WTC11 (cell line): ENCODE data around the gene HIKESHI. TPM values are rescaled to one million over a fixed set of nuclear protein-coding genes. Genes with fewer than 3 reads are reported as not detected.

ENCODE experiments used
- ATAC-seq: fragments of 200-7000 bp; cut with Tn5 transposase; 2 replicates; pipeline ENCODE4 v1.10.0; 2021; ENCODE audit warnings: mild to moderate bottlenecking, moderate library complexity
- CTCF ChIA-PET: fragments of 300-600 bp; sonication (Branson Sonifier 250); formaldehyde crosslinking; loops from one replicate; lab custom pipeline; 2021; ENCODE audit warnings: antibody characterized with exemption; lab: Charles Lee
- POLR2A ChIA-PET: fragments of 350-600 bp; sonication (Branson Sonifier 250); formaldehyde crosslinking; loops from one replicate; lab custom pipeline; 2021; ENCODE audit warnings: antibody characterized with exemption; lab: Charles Lee
- DNase-seq: peaks from one replicate; pipeline ENCODE4 v3.0.0; 2021; ENCODE audit warnings: low spot score
- H3K27ac Mint-ChIP-seq: 2 replicates; pipeline ENCODE4 v1.8.0; 2021; ENCODE audit warnings: mixed read lengths
- H3K27me3 Mint-ChIP-seq: 2 replicates; pipeline ENCODE4 v1.8.0; 2021; ENCODE audit warnings: low read depth, mild to moderate bottlenecking, moderate library complexity, mixed read lengths
- H3K36me3 Mint-ChIP-seq: 2 replicates; pipeline ENCODE4 v1.8.0; 2021; ENCODE audit warnings: mixed read lengths
- H3K4me1 Mint-ChIP-seq: 2 replicates; pipeline ENCODE4 v1.8.0; 2022; ENCODE audit warnings: mixed read lengths
- H3K4me3 Mint-ChIP-seq: 2 replicates; pipeline ENCODE4 v1.8.0; 2021; ENCODE audit warnings: mild to moderate bottlenecking, moderate library complexity, mixed read lengths
- H3K9me3 Mint-ChIP-seq: 2 replicates; pipeline ENCODE4 v1.8.0; 2021; ENCODE audit warnings: mixed read lengths
- CREM ChIP-seq: sonication (generic); formaldehyde crosslinking; IDR thresholded peaks from 2 replicates; pipeline ENCODE4 v1.8.1; 2022; ENCODE audit warnings: mild to moderate bottlenecking, missing genetic modification reagents, moderate library complexity
- EMX1 ChIP-seq: fragments of 250-450 bp; sonication (Bioruptor Pico); IDR thresholded peaks from 2 replicates; pipeline ENCODE4 v1.8.0; 2021; ENCODE audit warnings: mild to moderate bottlenecking
- ESRRA ChIP-seq: sonication (generic); formaldehyde crosslinking; IDR thresholded peaks from 2 replicates; pipeline ENCODE4 v1.8.1; 2022; ENCODE audit warnings: mild to moderate bottlenecking, missing genetic modification reagents, borderline replicate concordance
- JUN ChIP-seq: sonication (generic); formaldehyde crosslinking; IDR thresholded peaks from 2 replicates; pipeline ENCODE4 v1.8.0; 2023; ENCODE audit warnings: mild to moderate bottlenecking, missing genetic modification reagents
- MXD4 ChIP-seq: fragments of 250-450 bp; sonication (Bioruptor Pico); IDR thresholded peaks from 2 replicates; pipeline ENCODE4 v1.8.0; 2021; ENCODE audit warnings: mild to moderate bottlenecking, moderate library complexity, borderline replicate concordance
- NFE2L1 ChIP-seq: sonication (generic); formaldehyde crosslinking; IDR thresholded peaks from 2 replicates; pipeline ENCODE4 v1.8.1; 2023; ENCODE audit warnings: missing genetic modification reagents
- RELA ChIP-seq: sonication (generic); formaldehyde crosslinking; IDR thresholded peaks from 2 replicates; pipeline ENCODE4 v1.8.1; 2022; ENCODE audit warnings: missing genetic modification reagents, mild to moderate bottlenecking, borderline replicate concordance
- RORB ChIP-seq: fragments of 250-450 bp; sonication (Bioruptor Pico); IDR thresholded peaks from 2 replicates; pipeline ENCODE4 v1.9.0; 2021; ENCODE audit warnings: mild to moderate bottlenecking
- SMAD4 ChIP-seq: sonication (generic); formaldehyde crosslinking; IDR thresholded peaks from 2 replicates; pipeline ENCODE4 v1.8.0; 2022; ENCODE audit warnings: mild to moderate bottlenecking, missing genetic modification reagents
- TEAD1 ChIP-seq: sonication (generic); formaldehyde crosslinking; IDR thresholded peaks from 2 replicates; pipeline ENCODE4 v1.8.0; 2022; ENCODE audit warnings: mild to moderate bottlenecking, missing genetic modification reagents
- TEAD4 ChIP-seq: sonication (generic); formaldehyde crosslinking; IDR thresholded peaks from 2 replicates; pipeline ENCODE4 v1.8.0; 2022; ENCODE audit warnings: mild to moderate bottlenecking, missing genetic modification reagents
- total RNA-seq: library from RNA; stranded (reverse); gene quantifications from 3 replicates; pipeline ENCODE4 v1.2.3, GENCODE V29; 2021
- TF ChIP-seq, protein P1 (sequence below): sonication (generic); formaldehyde crosslinking; IDR thresholded peaks from 2 replicates; pipeline ENCODE4 v1.8.1; 2023; ENCODE audit warnings: mild to moderate bottlenecking, missing genetic modification reagents, moderate library complexity
- TF ChIP-seq, protein P2 (sequence below): fragments of 200-600 bp; IDR thresholded peaks from 2 replicates; pipeline ENCODE4 v1.8.0; 2022; ENCODE audit warnings: antibody characterized with exemption
- TF ChIP-seq, protein P3 (sequence below): sonication (generic); formaldehyde crosslinking; IDR thresholded peaks from 2 replicates; pipeline ENCODE4 v1.8.0; 2023; ENCODE audit warnings: missing genetic modification reagents, mild to moderate bottlenecking, borderline replicate concordance
- TF ChIP-seq, protein P4 (sequence below): fragments of 250-450 bp; sonication (Bioruptor Pico); conservative IDR thresholded peaks from 2 replicates; pipeline ENCODE4 v1.9.0; 2021; ENCODE audit warnings: mild to moderate bottlenecking
- TF ChIP-seq, protein P5 (sequence below): sonication (generic); formaldehyde crosslinking; IDR thresholded peaks from 2 replicates; pipeline ENCODE4 v1.8.0; 2022; ENCODE audit warnings: mild to moderate bottlenecking, missing genetic modification reagents
- TF ChIP-seq, protein P6 (sequence below): sonication (generic); formaldehyde crosslinking; IDR thresholded peaks from 2 replicates; pipeline ENCODE4 v1.8.1; 2022; ENCODE audit warnings: mild to moderate bottlenecking, missing genetic modification reagents, moderate library complexity, borderline replicate concordance
- TF ChIP-seq, protein P7 (sequence below): fragments of 250-450 bp; sonication (Bioruptor Pico); IDR thresholded peaks from 2 replicates; pipeline ENCODE4 v1.8.0; 2021; ENCODE audit warnings: mild to moderate bottlenecking
- TF ChIP-seq, protein P8 (sequence below): sonication (generic); formaldehyde crosslinking; IDR thresholded peaks from 2 replicates; pipeline ENCODE4 v1.8.1; 2022; ENCODE audit warnings: mild to moderate bottlenecking, moderate library complexity, missing genetic modification reagents

The HIKESHI gene
- total RNA-seq, 1 experiment from 2014 or later = 48.3 TPM

DNA sequence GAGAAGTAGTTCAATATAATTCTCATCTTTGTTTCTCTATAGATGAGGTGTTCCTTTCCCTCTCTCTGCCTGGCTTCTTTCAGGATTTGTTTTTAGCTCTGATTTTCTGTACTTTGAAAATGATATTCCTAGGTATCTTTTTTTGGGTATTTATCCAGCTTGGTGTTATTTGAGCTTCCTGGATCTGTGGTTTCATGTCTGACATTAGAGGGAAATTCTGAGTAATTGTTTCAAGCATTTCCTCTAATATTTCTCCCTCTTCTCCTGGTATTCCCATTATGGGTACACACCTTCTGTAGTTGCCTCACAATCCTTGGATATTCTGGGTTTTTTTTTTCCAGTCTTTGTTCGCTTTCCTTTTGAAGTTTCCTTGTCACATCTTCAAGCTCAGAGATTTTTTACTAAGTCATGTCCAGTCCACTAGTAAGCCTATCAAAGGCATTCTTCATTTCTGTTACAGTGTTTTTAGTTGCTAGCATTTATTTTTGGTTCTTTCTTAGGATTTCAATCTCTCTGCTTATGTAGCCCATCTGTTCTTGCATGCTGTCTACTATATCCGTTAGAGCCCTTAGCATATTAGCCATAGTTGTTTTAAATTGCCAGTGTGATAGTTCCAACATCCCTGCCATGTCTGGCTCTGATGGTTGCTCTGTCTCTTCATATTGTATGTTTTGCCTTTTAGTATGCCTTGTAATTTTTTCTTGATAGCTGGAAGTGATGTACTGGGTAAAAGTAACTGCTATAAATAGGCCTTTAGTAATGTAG is 78.4 kb downstream of the HIKESHI start:
- Mint-ChIP-seq H3K36me3 (no peaks in the 10 kb centered on the region), H3K4me1 (no peaks in the 10 kb centered on the region), H3K27me3 (no peaks in the 10 kb centered on the region), H3K9me3 (no peaks in the 10 kb centered on the region), H3K27ac (no peak overlapping the region), H3K4me3 (no peak overlapping the region)
- no peak for ATAC-seq
- ChIA-PET POLR2A (no interaction called here), CTCF (interaction anchor here (0.7 kb wide), 1 partner anchor 39 kb away, joined by 3 read pairs; no protein-coding TSS in a partner anchor)
- TF ChIP-seq EMX1 (no peak), TEAD4 (CRISPR knock-in tag) (no peak), CREM (CRISPR knock-in tag) (no peak), NFE2L1 (CRISPR knock-in tag) (no peak), TEAD1 (CRISPR knock-in tag) (no peak), ESRRA (CRISPR knock-in tag) (no peak), SMAD4 (no peak), JUN (no peak), RELA (no peak), MXD4 (CRISPR knock-in tag) (no peak), RORB (CRISPR knock-in tag) (no peak)
- TF ChIP-seq, protein P1, sequence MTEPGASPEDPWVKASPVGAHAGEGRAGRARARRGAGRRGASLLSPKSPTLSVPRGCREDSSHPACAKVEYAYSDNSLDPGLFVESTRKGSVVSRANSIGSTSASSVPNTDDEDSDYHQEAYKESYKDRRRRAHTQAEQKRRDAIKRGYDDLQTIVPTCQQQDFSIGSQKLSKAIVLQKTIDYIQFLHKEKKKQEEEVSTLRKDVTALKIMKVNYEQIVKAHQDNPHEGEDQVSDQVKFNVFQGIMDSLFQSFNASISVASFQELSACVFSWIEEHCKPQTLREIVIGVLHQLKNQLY (CRISPR knock-in tag) = no peak
- TF ChIP-seq, protein P2, sequence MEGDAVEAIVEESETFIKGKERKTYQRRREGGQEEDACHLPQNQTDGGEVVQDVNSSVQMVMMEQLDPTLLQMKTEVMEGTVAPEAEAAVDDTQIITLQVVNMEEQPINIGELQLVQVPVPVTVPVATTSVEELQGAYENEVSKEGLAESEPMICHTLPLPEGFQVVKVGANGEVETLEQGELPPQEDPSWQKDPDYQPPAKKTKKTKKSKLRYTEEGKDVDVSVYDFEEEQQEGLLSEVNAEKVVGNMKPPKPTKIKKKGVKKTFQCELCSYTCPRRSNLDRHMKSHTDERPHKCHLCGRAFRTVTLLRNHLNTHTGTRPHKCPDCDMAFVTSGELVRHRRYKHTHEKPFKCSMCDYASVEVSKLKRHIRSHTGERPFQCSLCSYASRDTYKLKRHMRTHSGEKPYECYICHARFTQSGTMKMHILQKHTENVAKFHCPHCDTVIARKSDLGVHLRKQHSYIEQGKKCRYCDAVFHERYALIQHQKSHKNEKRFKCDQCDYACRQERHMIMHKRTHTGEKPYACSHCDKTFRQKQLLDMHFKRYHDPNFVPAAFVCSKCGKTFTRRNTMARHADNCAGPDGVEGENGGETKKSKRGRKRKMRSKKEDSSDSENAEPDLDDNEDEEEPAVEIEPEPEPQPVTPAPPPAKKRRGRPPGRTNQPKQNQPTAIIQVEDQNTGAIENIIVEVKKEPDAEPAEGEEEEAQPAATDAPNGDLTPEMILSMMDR = no peak
- TF ChIP-seq, protein P3, sequence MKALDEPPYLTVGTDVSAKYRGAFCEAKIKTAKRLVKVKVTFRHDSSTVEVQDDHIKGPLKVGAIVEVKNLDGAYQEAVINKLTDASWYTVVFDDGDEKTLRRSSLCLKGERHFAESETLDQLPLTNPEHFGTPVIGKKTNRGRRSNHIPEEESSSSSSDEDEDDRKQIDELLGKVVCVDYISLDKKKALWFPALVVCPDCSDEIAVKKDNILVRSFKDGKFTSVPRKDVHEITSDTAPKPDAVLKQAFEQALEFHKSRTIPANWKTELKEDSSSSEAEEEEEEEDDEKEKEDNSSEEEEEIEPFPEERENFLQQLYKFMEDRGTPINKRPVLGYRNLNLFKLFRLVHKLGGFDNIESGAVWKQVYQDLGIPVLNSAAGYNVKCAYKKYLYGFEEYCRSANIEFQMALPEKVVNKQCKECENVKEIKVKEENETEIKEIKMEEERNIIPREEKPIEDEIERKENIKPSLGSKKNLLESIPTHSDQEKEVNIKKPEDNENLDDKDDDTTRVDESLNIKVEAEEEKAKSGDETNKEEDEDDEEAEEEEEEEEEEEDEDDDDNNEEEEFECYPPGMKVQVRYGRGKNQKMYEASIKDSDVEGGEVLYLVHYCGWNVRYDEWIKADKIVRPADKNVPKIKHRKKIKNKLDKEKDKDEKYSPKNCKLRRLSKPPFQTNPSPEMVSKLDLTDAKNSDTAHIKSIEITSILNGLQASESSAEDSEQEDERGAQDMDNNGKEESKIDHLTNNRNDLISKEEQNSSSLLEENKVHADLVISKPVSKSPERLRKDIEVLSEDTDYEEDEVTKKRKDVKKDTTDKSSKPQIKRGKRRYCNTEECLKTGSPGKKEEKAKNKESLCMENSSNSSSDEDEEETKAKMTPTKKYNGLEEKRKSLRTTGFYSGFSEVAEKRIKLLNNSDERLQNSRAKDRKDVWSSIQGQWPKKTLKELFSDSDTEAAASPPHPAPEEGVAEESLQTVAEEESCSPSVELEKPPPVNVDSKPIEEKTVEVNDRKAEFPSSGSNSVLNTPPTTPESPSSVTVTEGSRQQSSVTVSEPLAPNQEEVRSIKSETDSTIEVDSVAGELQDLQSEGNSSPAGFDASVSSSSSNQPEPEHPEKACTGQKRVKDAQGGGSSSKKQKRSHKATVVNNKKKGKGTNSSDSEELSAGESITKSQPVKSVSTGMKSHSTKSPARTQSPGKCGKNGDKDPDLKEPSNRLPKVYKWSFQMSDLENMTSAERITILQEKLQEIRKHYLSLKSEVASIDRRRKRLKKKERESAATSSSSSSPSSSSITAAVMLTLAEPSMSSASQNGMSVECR = no peak
- TF ChIP-seq, protein P4, sequence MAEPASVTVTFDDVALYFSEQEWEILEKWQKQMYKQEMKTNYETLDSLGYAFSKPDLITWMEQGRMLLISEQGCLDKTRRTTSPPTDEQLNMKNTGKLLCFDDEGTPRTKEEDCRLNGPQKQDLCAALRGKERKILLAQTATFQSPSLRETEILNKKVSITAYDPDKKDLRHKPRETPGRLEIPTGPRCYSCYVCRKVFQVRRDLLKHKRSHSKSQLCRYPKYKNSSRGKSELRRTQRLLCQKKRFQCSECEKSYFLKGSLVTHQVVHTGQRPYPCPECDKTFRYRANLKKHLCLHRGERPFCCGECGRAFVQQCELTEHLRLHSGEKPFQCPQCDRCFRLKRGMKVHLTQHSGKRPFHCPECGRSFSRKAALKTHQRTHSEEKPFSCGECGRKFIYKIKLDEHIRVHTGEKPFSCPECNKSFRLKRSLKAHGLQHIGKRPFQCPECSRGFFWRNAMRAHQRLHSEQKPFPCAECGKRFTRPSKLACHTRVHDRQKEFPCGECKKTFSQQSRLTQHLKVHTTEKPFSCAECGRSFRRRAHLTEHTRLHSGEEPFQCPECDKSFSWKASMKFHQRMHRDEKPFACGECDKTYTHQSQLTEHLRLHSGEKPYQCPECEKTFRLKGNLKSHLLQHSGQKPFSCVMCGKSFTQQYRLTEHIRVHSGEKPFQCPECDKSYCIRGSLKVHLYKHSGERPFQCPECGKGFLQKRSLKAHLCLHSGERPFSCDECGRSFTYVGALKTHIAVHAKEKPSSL (CRISPR knock-in tag) = no peak
- TF ChIP-seq, protein P5, sequence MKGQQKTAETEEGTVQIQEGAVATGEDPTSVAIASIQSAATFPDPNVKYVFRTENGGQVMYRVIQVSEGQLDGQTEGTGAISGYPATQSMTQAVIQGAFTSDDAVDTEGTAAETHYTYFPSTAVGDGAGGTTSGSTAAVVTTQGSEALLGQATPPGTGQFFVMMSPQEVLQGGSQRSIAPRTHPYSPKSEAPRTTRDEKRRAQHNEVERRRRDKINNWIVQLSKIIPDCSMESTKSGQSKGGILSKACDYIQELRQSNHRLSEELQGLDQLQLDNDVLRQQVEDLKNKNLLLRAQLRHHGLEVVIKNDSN (CRISPR knock-in tag) = no peak
- TF ChIP-seq, protein P6, sequence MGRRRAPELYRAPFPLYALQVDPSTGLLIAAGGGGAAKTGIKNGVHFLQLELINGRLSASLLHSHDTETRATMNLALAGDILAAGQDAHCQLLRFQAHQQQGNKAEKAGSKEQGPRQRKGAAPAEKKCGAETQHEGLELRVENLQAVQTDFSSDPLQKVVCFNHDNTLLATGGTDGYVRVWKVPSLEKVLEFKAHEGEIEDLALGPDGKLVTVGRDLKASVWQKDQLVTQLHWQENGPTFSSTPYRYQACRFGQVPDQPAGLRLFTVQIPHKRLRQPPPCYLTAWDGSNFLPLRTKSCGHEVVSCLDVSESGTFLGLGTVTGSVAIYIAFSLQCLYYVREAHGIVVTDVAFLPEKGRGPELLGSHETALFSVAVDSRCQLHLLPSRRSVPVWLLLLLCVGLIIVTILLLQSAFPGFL (CRISPR knock-in tag) = no peak
- TF ChIP-seq, protein P7, sequence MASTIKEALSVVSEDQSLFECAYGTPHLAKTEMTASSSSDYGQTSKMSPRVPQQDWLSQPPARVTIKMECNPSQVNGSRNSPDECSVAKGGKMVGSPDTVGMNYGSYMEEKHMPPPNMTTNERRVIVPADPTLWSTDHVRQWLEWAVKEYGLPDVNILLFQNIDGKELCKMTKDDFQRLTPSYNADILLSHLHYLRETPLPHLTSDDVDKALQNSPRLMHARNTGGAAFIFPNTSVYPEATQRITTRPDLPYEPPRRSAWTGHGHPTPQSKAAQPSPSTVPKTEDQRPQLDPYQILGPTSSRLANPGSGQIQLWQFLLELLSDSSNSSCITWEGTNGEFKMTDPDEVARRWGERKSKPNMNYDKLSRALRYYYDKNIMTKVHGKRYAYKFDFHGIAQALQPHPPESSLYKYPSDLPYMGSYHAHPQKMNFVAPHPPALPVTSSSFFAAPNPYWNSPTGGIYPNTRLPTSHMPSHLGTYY (CRISPR knock-in tag) = no peak
- TF ChIP-seq, protein P8, sequence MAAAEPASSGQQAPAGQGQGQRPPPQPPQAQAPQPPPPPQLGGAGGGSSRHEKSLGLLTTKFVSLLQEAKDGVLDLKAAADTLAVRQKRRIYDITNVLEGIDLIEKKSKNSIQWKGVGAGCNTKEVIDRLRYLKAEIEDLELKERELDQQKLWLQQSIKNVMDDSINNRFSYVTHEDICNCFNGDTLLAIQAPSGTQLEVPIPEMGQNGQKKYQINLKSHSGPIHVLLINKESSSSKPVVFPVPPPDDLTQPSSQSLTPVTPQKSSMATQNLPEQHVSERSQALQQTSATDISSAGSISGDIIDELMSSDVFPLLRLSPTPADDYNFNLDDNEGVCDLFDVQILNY (CRISPR knock-in tag) = no peak
- DNase-seq = no peak
